Neuronal stem cell (in vitro differentiated cells): Measurements from ENCODE around the gene L3MBTL4.

ENCODE experiments used
- DNase-seq: peaks from one replicate; pipeline ENCODE4 v3.0.0-alpha.2; 2013; ENCODE audit warnings: low spot score
- H2AFZ ChIP-seq: one replicate; pipeline ENCODE4 v1.6.1; 2013; ENCODE audit warnings: mild to moderate bottlenecking, low read length, inconsistent platforms
- H2AK5ac ChIP-seq: 2 replicates; pipeline ENCODE4 v1.6.1; 2013; ENCODE audit warnings: low read depth, mild to moderate bottlenecking, inconsistent platforms, low read length, moderate library complexity, mixed read lengths
- H2BK120ac ChIP-seq: 2 replicates; pipeline ENCODE4 v1.6.1; 2013; ENCODE audit warnings: low read depth, mild to moderate bottlenecking, inconsistent platforms, low read length, moderate library complexity, mixed read lengths
- H2BK12ac ChIP-seq: one replicate; pipeline ENCODE4 v1.6.1; 2013; ENCODE audit warnings: low read length, inconsistent platforms
- H2BK15ac ChIP-seq: 2 replicates; pipeline ENCODE4 v1.6.1; 2013; ENCODE audit warnings: mild to moderate bottlenecking, low read length, inconsistent platforms, mixed read lengths
- H2BK5ac ChIP-seq: one replicate; pipeline ENCODE4 v1.6.1; 2013; ENCODE audit warnings: inconsistent platforms, mild to moderate bottlenecking, low read length, moderate library complexity
- H3K14ac ChIP-seq: one replicate; pipeline ENCODE4 v1.6.1; 2013; ENCODE audit warnings: low read length, inconsistent platforms
- H3K18ac ChIP-seq: 2 replicates; pipeline ENCODE4 v1.6.1; 2013; ENCODE audit warnings: low read length, inconsistent platforms
- H3K23ac ChIP-seq: 2 replicates; pipeline ENCODE4 v1.6.1; 2013; ENCODE audit warnings: low read depth, mild to moderate bottlenecking, mixed read lengths, low read length, inconsistent platforms; ENCODE audit not compliant: poor library complexity
- H3K27ac ChIP-seq: replicated peaks from 3 replicates; pipeline ENCODE4 v1.5.1; 2013; ENCODE audit warnings: low read length, inconsistent platforms
- H3K27me3 ChIP-seq, 3 experiments: 2 replicates each; pipeline ENCODE4 v1.6.1; 2013; ENCODE audit warnings: low read length in 3 of 3, mild to moderate bottlenecking in 2 of 3, inconsistent platforms in 1 of 3, low read depth in 1 of 3, mixed read lengths in 1 of 3, moderate library complexity in 1 of 3; ENCODE audit not compliant: control insufficient read depth in 3 of 3, insufficient read depth in 3 of 3
- H3K36me3 ChIP-seq, 2 donors: replicated peaks in 1 of 2; 2 replicates each; pipeline ENCODE4 v1.6.1; 2013; ENCODE audit warnings: low read length in 2 of 2; ENCODE audit not compliant: control insufficient read depth in 2 of 2, insufficient read depth in 2 of 2
- H3K4ac ChIP-seq: 2 replicates; pipeline ENCODE4 v1.6.1; 2013; ENCODE audit warnings: inconsistent platforms, mild to moderate bottlenecking, low read length, moderate library complexity
- H3K4me1 ChIP-seq, 2 donors: 1 replicate in 1 of 2; 2 replicates in 1 of 2; pipeline ENCODE4 v1.6.1; 2013; ENCODE audit warnings: low read length in 2 of 2, low read depth in 1 of 2; ENCODE audit not compliant: control insufficient read depth in 2 of 2, insufficient read depth in 1 of 2
- H3K4me2 ChIP-seq: one replicate; pipeline ENCODE4 v1.6.1; 2013; ENCODE audit warnings: mild to moderate bottlenecking, low read length, inconsistent platforms; ENCODE audit not compliant: insufficient read depth, poor library complexity, severe bottlenecking
- H3K4me3 ChIP-seq, 2 donors: 2 replicates each; pipeline ENCODE4 v1.5.1; 2013; ENCODE audit warnings: low read length in 2 of 2, mild to moderate bottlenecking in 2 of 2, inconsistent platforms in 1 of 2, moderate library complexity in 1 of 2
- H3K79me1 ChIP-seq: one replicate; pipeline ENCODE4 v1.6.1; 2013; ENCODE audit warnings: low read depth, mild to moderate bottlenecking, inconsistent platforms, low read length, moderate library complexity
- H3K9ac ChIP-seq: one replicate; pipeline ENCODE4 v1.6.1; 2013; ENCODE audit warnings: mild to moderate bottlenecking, low read depth, low read length, inconsistent platforms; ENCODE audit not compliant: poor library complexity
- H3K9me3 ChIP-seq, 2 donors: replicated peaks in 1 of 2; 2 replicates each; pipeline versions ENCODE3 to v1.6.1; 2013; ENCODE audit warnings: low read length in 2 of 2, mild to moderate bottlenecking in 2 of 2, inconsistent platforms in 1 of 2, low read depth in 1 of 2, mixed read lengths in 1 of 2, moderate library complexity in 1 of 2; ENCODE audit not compliant: control insufficient read depth in 2 of 2, insufficient read depth in 1 of 2
- H4K8ac ChIP-seq: one replicate; pipeline ENCODE4 v1.6.1; 2013; ENCODE audit warnings: low read depth, mild to moderate bottlenecking, inconsistent platforms, low read length, moderate library complexity
- H4K91ac ChIP-seq: one replicate; pipeline ENCODE4 v1.6.1; 2013; ENCODE audit warnings: low read length, low read depth, mild to moderate bottlenecking, inconsistent platforms; ENCODE audit not compliant: poor library complexity
- WGBS, 2 donors: extraction: QIAGEN DNeasy Blood & Tissue Kit; methylation state at CpG; one replicate each; pipeline ENCODE4 v1.1.7; 2013; ENCODE audit warnings: missing lambda C conversion rate in 2 of 2, mixed read lengths in 1 of 2; ENCODE audit not compliant: insufficient read length in 2 of 2, insufficient replicate concordance in 1 of 2; ENCODE audit errors: extremely low coverage in 2 of 2; 5-methylcytosine and 5-hydroxymethylcytosine counted together

Gene L3MBTL4

GRCh38 chr18:6222271-6222670 is 192.4 kb downstream of the L3MBTL4 start:
- no peak overlapping the region for H3K4ac ChIP-seq
- no peak overlapping the region for H3K18ac ChIP-seq
- H3K79me1 ChIP-seq: no peaks in the 10 kb centered on the region
- H2AFZ ChIP-seq: no peak overlapping the region
- no CpG with 5 or more reads among the region's 4 CpGs for WGBS, 2 donors
- no peak overlapping the region for H2AK5ac ChIP-seq
- no peak overlapping the region for H3K4me3 ChIP-seq
- no peak overlapping the region for H4K91ac ChIP-seq
- no peak overlapping the region for H3K23ac ChIP-seq
- H3K9ac ChIP-seq: no peak overlapping the region
- no peak overlapping the region for H2BK5ac ChIP-seq
- H2BK12ac ChIP-seq: no peak overlapping the region
- no peak overlapping the region for H3K14ac ChIP-seq
- H4K8ac ChIP-seq: no peak overlapping the region
- no peaks in the 10 kb centered on the region for H3K9me3 ChIP-seq
- no peak overlapping the region for H3K27ac ChIP-seq
- H3K36me3 ChIP-seq: no peaks in the 10 kb centered on the region
- H3K4me1 ChIP-seq: no peaks in the 10 kb centered on the region
- H2BK120ac ChIP-seq: no peak overlapping the region
- H3K4me2 ChIP-seq: no peak overlapping the region
- DNase-seq: no peak
- no peak overlapping the region for H2BK15ac ChIP-seq
- no peaks in the 10 kb centered on the region for H3K27me3 ChIP-seq

DNA sequence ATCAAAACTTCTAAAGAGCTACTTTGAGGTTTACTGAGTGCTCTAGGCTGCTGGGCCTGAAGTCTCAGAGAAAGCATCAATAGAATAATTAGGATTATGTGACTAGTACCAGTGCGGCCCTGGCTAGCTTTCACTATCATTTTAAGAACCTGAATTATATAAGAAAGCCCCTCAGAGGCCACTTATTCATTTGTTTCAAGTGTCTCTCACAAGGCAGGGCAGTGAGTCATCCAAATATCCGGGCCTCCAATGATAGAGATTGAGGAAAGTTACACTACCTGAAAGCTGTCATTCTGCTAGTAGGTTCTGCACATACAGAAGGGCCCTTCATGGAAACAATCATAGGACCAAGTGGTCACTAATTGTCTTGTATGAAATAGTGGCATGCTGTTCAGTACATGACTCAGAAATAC is 193.1 kb downstream of the L3MBTL4 start:
- WGBS, 2 donors: no CpG with 5 or more reads among the region's 2 CpGs
- Histone ChIP-seq H3K27ac (no peak overlapping the region), H2BK5ac (no peak overlapping the region), H2AK5ac (no peak overlapping the region), H2BK120ac (no peak overlapping the region), H3K9ac (no peak overlapping the region), H2BK12ac (no peak overlapping the region), H4K91ac (no peak overlapping the region), H3K9me3 (no peaks in the 10 kb centered on the region), H4K8ac (no peak overlapping the region), H3K4ac (no peak overlapping the region), H3K4me2 (no peak overlapping the region), H3K4me3 (no peak overlapping the region), H2BK15ac (no peak overlapping the region), H2AFZ (no peak overlapping the region), H3K23ac (no peak overlapping the region), H3K4me1 (no peaks in the 10 kb centered on the region), H3K79me1 (no peaks in the 10 kb centered on the region), H3K27me3 (no peaks in the 10 kb centered on the region), H3K14ac (no peak overlapping the region), H3K18ac (no peak overlapping the region), H3K36me3 (no peaks in the 10 kb centered on the region)
- DNase-seq: no peak

- no peaks in the 10 kb centered on the region for H3K79me1 ChIP-seq
- no peaks in the 10 kb centered on the region for H3K27me3 ChIP-seq
- no peak overlapping the region for H3K27ac ChIP-seq
- H3K9me3 ChIP-seq: no peaks in the 10 kb centered on the region
- WGBS, 2 donors: no CpG with 5 or more reads among the region's 3 CpGs
- H3K36me3 ChIP-seq: no peaks in the 10 kb centered on the region
- no peak overlapping the region for H4K8ac ChIP-seq
- no peak for DNase-seq
- H3K4me1 ChIP-seq: no peaks in the 10 kb centered on the region
- no peak overlapping the region for H3K18ac ChIP-seq
- H3K23ac ChIP-seq: no peak overlapping the region
- no peak overlapping the region for H3K9ac ChIP-seq
- no peak overlapping the region for H3K4me3 ChIP-seq
- no peak overlapping the region for H2AFZ ChIP-seq
- no peak overlapping the region for H3K4ac ChIP-seq
- no peak overlapping the region for H4K91ac ChIP-seq
- no peak overlapping the region for H2AK5ac ChIP-seq
- no peak overlapping the region for H2BK15ac ChIP-seq
- H3K4me2 ChIP-seq: no peak overlapping the region
- H2BK120ac ChIP-seq: no peak overlapping the region
- H2BK12ac ChIP-seq: no peak overlapping the region
- H2BK5ac ChIP-seq: no peak overlapping the region
- no peak overlapping the region for H3K14ac ChIP-seq
Measured at GRCh38 chr18:6220129-6220528, 194.6 kb downstream of the L3MBTL4 start.

DNA sequence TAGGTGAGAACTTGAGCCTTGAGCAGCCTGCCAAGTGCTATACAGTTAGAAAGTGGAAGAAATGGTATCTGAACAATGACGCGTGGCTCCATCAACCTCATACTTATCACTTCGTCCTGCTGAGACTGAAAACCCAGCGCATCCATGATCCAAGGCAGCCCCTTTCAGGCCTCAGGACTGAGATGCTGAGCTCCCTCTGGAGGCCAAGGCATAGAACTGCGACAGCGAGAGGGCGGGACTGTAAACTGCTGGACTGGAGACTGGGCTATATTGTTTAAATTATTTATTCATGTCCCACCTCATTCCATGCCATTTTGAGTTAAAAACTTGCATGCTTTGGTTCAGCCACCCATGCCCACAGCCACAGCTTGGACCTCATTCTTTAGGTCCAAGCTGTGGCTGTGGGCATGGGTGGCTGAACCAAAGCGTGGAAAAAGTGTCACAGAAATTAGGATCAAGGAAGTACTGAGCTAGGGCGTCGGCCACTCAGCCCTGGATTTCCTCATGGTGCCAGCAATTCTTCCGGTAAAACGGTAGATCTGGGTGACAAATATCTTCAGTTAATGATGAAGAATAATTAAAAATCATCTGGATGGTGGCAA is 195.5 kb downstream of the L3MBTL4 start:
- Histone ChIP-seq H3K79me1 (no peaks in the 10 kb centered on the region), H3K18ac (no peak overlapping the region), H3K27me3 (no peaks in the 10 kb centered on the region), H3K14ac (no peak overlapping the region), H3K9ac (no peak overlapping the region), H3K23ac (no peak overlapping the region), H2BK15ac (no peak overlapping the region), H3K4me2 (no peak overlapping the region), H4K91ac (no peak overlapping the region), H4K8ac (no peak overlapping the region), H2BK5ac (no peak overlapping the region), H3K4me1 (no peaks in the 10 kb centered on the region), H3K36me3 (no peaks in the 10 kb centered on the region), H2AK5ac (no peak overlapping the region), H2BK12ac (no peak overlapping the region), H3K4ac (no peak overlapping the region), H3K9me3 (no peaks in the 10 kb centered on the region), H2BK120ac (no peak overlapping the region), H3K4me3 (no peak overlapping the region), H2AFZ (peak overlapping the region; percentile 65), H3K27ac (no peak overlapping the region)
- no CpG with 5 or more reads among the region's 12 CpGs for WGBS, 2 donors
- peak; percentile 68 for DNase-seq
